Caco-2 (cell line): Measurements from ENCODE around the gene DSG4. TPM values are rescaled to one million over a fixed set of nuclear protein-coding genes. Genes with fewer than 3 reads are reported as not detected.

ENCODE experiments used
- BruUV-seq: library from RNA; stranded (reverse); fragments of 400-500 nt; replicated peaks from 2 replicates; lab custom pipeline; 2021; lab: Mats Ljungman, UMichigan
- CTCF ChIA-PET: fragments of 300-600 bp; sonication (Branson Sonifier 250); formaldehyde crosslinking; loops from one replicate; lab custom pipeline; 2022; ENCODE audit warnings: antibody characterized with exemption; lab: Charles Lee
- POLR2A ChIA-PET: fragments of 300-600 bp; sonication (Branson Sonifier 250); formaldehyde crosslinking; loops from one replicate; lab custom pipeline; 2022; ENCODE audit warnings: antibody characterized with exemption; lab: Charles Lee
- DNase-seq, 2 experiments: peaks; one replicate each; pipeline versions ENCODE4 v3.0.0 to v3.0.0-alpha.2; 2020 to 2022
- H3K27me3 ChIP-seq: replicated peaks from 2 replicates; pipeline ENCODE4 v1.6.0; 2011; ENCODE audit warnings: low read length; ENCODE audit not compliant: control insufficient read depth, insufficient read depth
- H3K36me3 ChIP-seq: 2 replicates; pipeline ENCODE4 v1.5.1; 2011; ENCODE audit warnings: low read length; ENCODE audit not compliant: control insufficient read depth, insufficient read depth
- H3K4me1 ChIP-seq: fragments of 250-450 bp; sonication (Bioruptor Pico); 2 replicates; pipeline ENCODE4 v1.5.1; 2020; ENCODE audit warnings: mild to moderate bottlenecking
- H3K4me3 ChIP-seq: 2 replicates; pipeline ENCODE4 v1.5.1; 2011; ENCODE audit warnings: low read depth, mild to moderate bottlenecking, control low read depth, low read length
- H3K9me3 ChIP-seq: fragments of 250-450 bp; sonication (Bioruptor Pico); 2 replicates; pipeline ENCODE4 v1.5.1; 2020; ENCODE audit warnings: mild to moderate bottlenecking, moderate library complexity
- H3K27ac Mint-ChIP-seq: one replicate; pipeline ENCODE4 v1.8.0; 2022; ENCODE audit warnings: mixed read lengths; ENCODE audit not compliant: unreplicated experiment
- H3K27me3 Mint-ChIP-seq: one replicate; pipeline ENCODE4 v1.8.0; 2022; ENCODE audit warnings: mixed read lengths; ENCODE audit not compliant: insufficient read depth, unreplicated experiment
- H3K36me3 Mint-ChIP-seq: one replicate; pipeline ENCODE4 v1.8.0; 2022; ENCODE audit warnings: mild to moderate bottlenecking, mixed read lengths; ENCODE audit not compliant: insufficient read depth, unreplicated experiment
- H3K4me1 Mint-ChIP-seq: one replicate; pipeline ENCODE4 v1.8.0; 2022; ENCODE audit warnings: low read depth, mixed read lengths; ENCODE audit not compliant: unreplicated experiment
- H3K4me3 Mint-ChIP-seq: one replicate; pipeline ENCODE4 v1.8.0; 2022; ENCODE audit warnings: mild to moderate bottlenecking, moderate library complexity, mixed read lengths; ENCODE audit not compliant: unreplicated experiment
- H3K9me3 Mint-ChIP-seq: one replicate; pipeline ENCODE4 v1.8.0; 2022; ENCODE audit warnings: mixed read lengths; ENCODE audit not compliant: unreplicated experiment
- intact Hi-C: fragments of 100-400 bp; cut with micrococcal nuclease; formaldehyde crosslinking; loops from one replicate; pipeline ENCODE4 v1.10.0; 2022; ENCODE audit not compliant: unreplicated experiment
- total RNA-seq: library from RNA; stranded (reverse); gene quantifications from 2 replicates; pipeline ENCODE4 v1.2.3, GENCODE V29; 2022
- TF ChIP-seq, protein P1 (sequence below), 2 experiments: fragments of 200-600 bp in 1 of 2; IDR thresholded peaks; 1 replicate in 1 of 2; 2 replicates in 1 of 2; pipeline versions ENCODE4 v1.5.1 to v1.8.0; 2011 to 2022; ENCODE audit warnings: antibody characterized with exemption in 1 of 2, control low read depth in 1 of 2, inconsistent platforms in 1 of 2, low read depth in 1 of 2, low read length in 1 of 2, mild to moderate bottlenecking in 1 of 2, moderate library complexity in 1 of 2; ENCODE audit not compliant: insufficient read depth in 1 of 2, severe bottlenecking in 1 of 2, unreplicated experiment in 1 of 2

DSG4 gene
- total RNA-seq, 1 experiment from 2014 or later: not detected

- POLR2A ChIA-PET: no interaction called here
- Histone ChIP-seq H3K36me3 (no peaks in the 10 kb centered on the region), H3K9me3 (no peaks in the 10 kb centered on the region), H3K4me3 (no peak overlapping the region), H3K4me1 (peaks cover 10% of the 10 kb centered on the region; the same call in 1 of the 2 replicates), H3K27me3 (no peaks in the 10 kb centered on the region)
- H3K27ac Mint-ChIP-seq: no peak overlapping the region
- no peaks in the 10 kb centered on the region for H3K9me3 Mint-ChIP-seq
- peaks cover 13% of the 10 kb centered on the region for H3K4me1 Mint-ChIP-seq
- CTCF ChIA-PET: no interaction called here
- TF ChIP-seq, protein P1, sequence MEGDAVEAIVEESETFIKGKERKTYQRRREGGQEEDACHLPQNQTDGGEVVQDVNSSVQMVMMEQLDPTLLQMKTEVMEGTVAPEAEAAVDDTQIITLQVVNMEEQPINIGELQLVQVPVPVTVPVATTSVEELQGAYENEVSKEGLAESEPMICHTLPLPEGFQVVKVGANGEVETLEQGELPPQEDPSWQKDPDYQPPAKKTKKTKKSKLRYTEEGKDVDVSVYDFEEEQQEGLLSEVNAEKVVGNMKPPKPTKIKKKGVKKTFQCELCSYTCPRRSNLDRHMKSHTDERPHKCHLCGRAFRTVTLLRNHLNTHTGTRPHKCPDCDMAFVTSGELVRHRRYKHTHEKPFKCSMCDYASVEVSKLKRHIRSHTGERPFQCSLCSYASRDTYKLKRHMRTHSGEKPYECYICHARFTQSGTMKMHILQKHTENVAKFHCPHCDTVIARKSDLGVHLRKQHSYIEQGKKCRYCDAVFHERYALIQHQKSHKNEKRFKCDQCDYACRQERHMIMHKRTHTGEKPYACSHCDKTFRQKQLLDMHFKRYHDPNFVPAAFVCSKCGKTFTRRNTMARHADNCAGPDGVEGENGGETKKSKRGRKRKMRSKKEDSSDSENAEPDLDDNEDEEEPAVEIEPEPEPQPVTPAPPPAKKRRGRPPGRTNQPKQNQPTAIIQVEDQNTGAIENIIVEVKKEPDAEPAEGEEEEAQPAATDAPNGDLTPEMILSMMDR (IDR thresholded peaks at IDR 0.05; ENCODE audit: insufficient read depth in 1 of 2, low read depth in 1 of 2, low read length in 1 of 2, severe bottlenecking in 1 of 2, unreplicated experiment in 1 of 2): no peak
- no peak overlapping the region for H3K4me3 Mint-ChIP-seq
- no peaks in the 10 kb centered on the region for H3K27me3 Mint-ChIP-seq
- no peaks in the 10 kb centered on the region for H3K36me3 Mint-ChIP-seq
- intact Hi-C loops: no loop called here
- no TSS peak for BruUV-seq
- DNase-seq: no peak
Observed at GRCh38 chr18:31426021-31426420, 49.4 kb downstream of the DSG4 start.

GRCh38 chr18:31426871-31427406 lies 50.4 kb downstream of the DSG4 start:
- TF ChIP-seq, protein P1 (IDR thresholded peaks at IDR 0.05; ENCODE audit: insufficient read depth in 1 of 2, low read depth in 1 of 2, low read length in 1 of 2, severe bottlenecking in 1 of 2, unreplicated experiment in 1 of 2): no peak
- Histone ChIP-seq H3K9me3 (no peaks in the 10 kb centered on the region), H3K27me3 (no peaks in the 10 kb centered on the region), H3K4me3 (no peak overlapping the region), H3K4me1 (peaks cover 10% of the 10 kb centered on the region; the same call in 1 of the 2 replicates), H3K36me3 (no peaks in the 10 kb centered on the region)
- intact Hi-C loops: no loop called here
- ChIA-PET POLR2A (no interaction called here), CTCF (no interaction called here)
- DNase-seq: no peak
- H3K27ac Mint-ChIP-seq: no peak overlapping the region
- H3K9me3 Mint-ChIP-seq: no peaks in the 10 kb centered on the region
- H3K27me3 Mint-ChIP-seq: no peaks in the 10 kb centered on the region
- no peaks in the 10 kb centered on the region for H3K36me3 Mint-ChIP-seq
- H3K4me3 Mint-ChIP-seq: no peak overlapping the region
- no TSS peak for BruUV-seq
- peaks cover 13% of the 10 kb centered on the region for H3K4me1 Mint-ChIP-seq

DNA sequence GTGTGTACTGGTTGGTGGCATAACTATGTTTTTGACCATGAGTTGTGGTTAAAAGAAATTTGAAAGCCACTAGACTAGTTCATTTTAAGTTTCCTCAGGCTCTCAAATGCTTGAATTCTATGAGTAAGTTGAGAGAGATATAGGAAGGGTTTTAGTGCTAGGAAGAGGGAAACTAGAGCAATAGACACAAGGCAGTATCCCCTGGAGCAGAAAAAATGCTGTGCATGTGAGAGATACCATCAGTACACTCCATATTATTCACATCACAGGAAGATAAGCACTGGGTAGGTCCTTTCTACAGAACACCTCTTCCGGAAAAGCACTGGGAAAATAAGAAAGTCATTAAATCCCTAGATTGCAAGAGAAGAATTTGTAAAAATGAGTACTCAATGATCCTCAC lies 51.6 kb downstream of the DSG4 start:
- BruUV-seq: no TSS peak
- intact Hi-C loops: no loop called here
- H3K36me3 Mint-ChIP-seq: no peaks in the 10 kb centered on the region
- H3K9me3 Mint-ChIP-seq: no peaks in the 10 kb centered on the region
- CTCF ChIA-PET: no interaction called here
- Histone ChIP-seq H3K36me3 (no peaks in the 10 kb centered on the region), H3K27me3 (no peaks in the 10 kb centered on the region), H3K4me3 (no peak overlapping the region), H3K4me1 (peaks cover 10% of the 10 kb centered on the region; the same call in 1 of the 2 replicates), H3K9me3 (no peaks in the 10 kb centered on the region)
- H3K4me1 Mint-ChIP-seq: peaks cover 13% of the 10 kb centered on the region
- H3K27ac Mint-ChIP-seq: no peak overlapping the region
- H3K4me3 Mint-ChIP-seq: no peak overlapping the region
- no peaks in the 10 kb centered on the region for H3K27me3 Mint-ChIP-seq
- TF ChIP-seq, protein P1 (IDR thresholded peaks at IDR 0.05; ENCODE audit: insufficient read depth in 1 of 2, low read depth in 1 of 2, low read length in 1 of 2, severe bottlenecking in 1 of 2, unreplicated experiment in 1 of 2): no peak
- no peak for DNase-seq
- POLR2A ChIA-PET: no interaction called here
